GM23248 (cell line): Measurements from ENCODE around the gene MKKS.

Source experiments
- EZH2 ChIP-seq: fragments of 200-600 bp; sonication (generic); IDR thresholded peaks from 2 replicates; pipeline ENCODE4 v1.6.1; 2018; ENCODE audit warnings: antibody characterized with exemption, mild to moderate bottlenecking; ENCODE audit not compliant: insufficient read depth, poor library complexity, severe bottlenecking
- EZH2phosphoT487 ChIP-seq: fragments of 200-600 bp; sonication (generic); IDR thresholded peaks from 2 replicates; pipeline ENCODE4 v1.6.1; 2018; ENCODE audit warnings: antibody characterized with exemption, moderate library complexity, mild to moderate bottlenecking, low read depth; ENCODE audit not compliant: insufficient read depth

- TF ChIP-seq EZH2phosphoT487 (no peak), EZH2 (no peak)
Observed at GRCh38 chr20:10434832-10435812, 1.1 kb upstream of the MKKS start, which contains the start of gene SLX4IP.
